ENCODE measurements around the gene EHMT1.

DNA sequence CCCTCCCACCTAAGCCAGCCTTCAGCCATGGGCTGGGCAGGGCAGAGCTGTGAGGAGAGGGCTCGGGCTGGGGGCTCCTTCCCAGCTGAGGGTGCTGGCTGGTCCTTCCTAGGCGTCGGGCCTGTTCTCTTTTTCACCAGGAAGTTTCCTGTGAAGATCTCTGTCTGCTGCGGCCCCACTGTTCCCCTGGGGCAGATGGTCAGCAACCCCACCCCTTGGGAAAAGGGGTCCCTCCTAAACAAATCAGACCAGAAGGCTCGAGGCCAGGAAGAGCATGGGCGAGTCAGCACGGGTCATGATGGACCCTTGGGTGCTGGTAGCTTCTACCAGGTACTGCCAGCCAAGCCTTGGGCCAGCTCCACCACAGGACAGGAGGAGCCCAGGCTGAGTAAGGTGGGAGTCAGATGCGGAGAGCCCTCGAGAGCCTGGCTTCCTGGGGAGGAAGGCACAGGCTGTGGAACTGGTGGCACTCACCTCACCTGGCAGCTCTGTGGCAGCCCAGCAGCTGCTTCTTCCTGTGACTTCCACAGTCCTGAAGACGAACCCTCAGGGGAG lies 262.2 kb downstream of the EHMT1 start:
- TF ChIP-seq, protein P1, sequence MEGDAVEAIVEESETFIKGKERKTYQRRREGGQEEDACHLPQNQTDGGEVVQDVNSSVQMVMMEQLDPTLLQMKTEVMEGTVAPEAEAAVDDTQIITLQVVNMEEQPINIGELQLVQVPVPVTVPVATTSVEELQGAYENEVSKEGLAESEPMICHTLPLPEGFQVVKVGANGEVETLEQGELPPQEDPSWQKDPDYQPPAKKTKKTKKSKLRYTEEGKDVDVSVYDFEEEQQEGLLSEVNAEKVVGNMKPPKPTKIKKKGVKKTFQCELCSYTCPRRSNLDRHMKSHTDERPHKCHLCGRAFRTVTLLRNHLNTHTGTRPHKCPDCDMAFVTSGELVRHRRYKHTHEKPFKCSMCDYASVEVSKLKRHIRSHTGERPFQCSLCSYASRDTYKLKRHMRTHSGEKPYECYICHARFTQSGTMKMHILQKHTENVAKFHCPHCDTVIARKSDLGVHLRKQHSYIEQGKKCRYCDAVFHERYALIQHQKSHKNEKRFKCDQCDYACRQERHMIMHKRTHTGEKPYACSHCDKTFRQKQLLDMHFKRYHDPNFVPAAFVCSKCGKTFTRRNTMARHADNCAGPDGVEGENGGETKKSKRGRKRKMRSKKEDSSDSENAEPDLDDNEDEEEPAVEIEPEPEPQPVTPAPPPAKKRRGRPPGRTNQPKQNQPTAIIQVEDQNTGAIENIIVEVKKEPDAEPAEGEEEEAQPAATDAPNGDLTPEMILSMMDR (IDR thresholded peaks at IDR 0.05): no peak
- TF ChIP-seq ELF1 (IDR thresholded peaks at IDR 0.05) (no peak), SIN3A (IDR thresholded peaks at IDR 0.05; ENCODE audit: borderline replicate concordance, low read depth, low read length) (no peak)
